ENCODE measurements around the gene CDAN1. TPM values are rescaled to one million over a fixed set of nuclear protein-coding genes. Genes with fewer than 3 reads are reported as not detected.

The CDAN1 gene
- polyA plus RNA-seq, 4 donors: 3.1 to 17.1 (median 5.9) TPM

GRCh38 chr15:42730536-42730935 lies 6.4 kb downstream of the CDAN1 start:
- H3K9me3 ChIP-seq (ENCODE audit: control insufficient read depth in 2 of 2, insufficient read depth in 1 of 2, low read depth in 1 of 2, low read length in 1 of 2): no peaks in the 10 kb centered on the region
- peaks cover 19 to 90% (median 21%) of the 10 kb centered on the region in 3 donors for H3K36me3 ChIP-seq (ENCODE audit: control insufficient read depth in 3 of 3, insufficient read depth in 2 of 3, low read depth in 1 of 3, low read length in 3 of 3)
- H3K27ac ChIP-seq (ENCODE audit: low read depth in 1 of 3, low read length in 2 of 3): no peak overlapping the region
- FAIRE-seq: no peak
- WGBS, 3 donors: 93 to 98% (median 96%) methylated on average over 14 of the region's 14 CpGs
- H3K4me3 ChIP-seq (ENCODE audit: low read depth in 1 of 3, low read length in 3 of 3): no peak overlapping the region
- no peaks in the 10 kb centered on the region for H3K4me1 ChIP-seq (ENCODE audit: control insufficient read depth in 3 of 3, insufficient read depth in 2 of 3, low read depth in 1 of 3, low read length in 2 of 3)
- no peak for DNase-seq
- no peaks in the 10 kb centered on the region for H3K27me3 ChIP-seq (ENCODE audit: control insufficient read depth in 3 of 3, insufficient read depth in 3 of 3, low read length in 3 of 3)

GRCh38 chr15:42730135-42730534 lies 6.8 kb downstream of the CDAN1 start:
- Histone ChIP-seq H3K4me1 (ENCODE audit: control insufficient read depth in 3 of 3, insufficient read depth in 2 of 3, low read depth in 1 of 3, low read length in 2 of 3) (no peaks in the 10 kb centered on the region), H3K9me3 (ENCODE audit: control insufficient read depth in 2 of 2, insufficient read depth in 1 of 2, low read depth in 1 of 2, low read length in 1 of 2) (no peaks in the 10 kb centered on the region), H3K4me3 (ENCODE audit: low read depth in 1 of 3, low read length in 3 of 3) (no peak overlapping the region), H3K36me3 (ENCODE audit: control insufficient read depth in 3 of 3, insufficient read depth in 2 of 3, low read depth in 1 of 3, low read length in 3 of 3) (peaks cover 19 to 90% (median 25%) of the 10 kb centered on the region in 3 donors), H3K27me3 (ENCODE audit: control insufficient read depth in 3 of 3, insufficient read depth in 3 of 3, low read length in 3 of 3) (no peaks in the 10 kb centered on the region), H3K27ac (ENCODE audit: low read depth in 1 of 3, low read length in 2 of 3) (no peak overlapping the region)
- DNase-seq (no peak), FAIRE-seq (no peak)
- 89 to 93% (median 93%) methylated on average over 8 of the region's 8 CpGs for whole genome bisulfite sequencing, 3 donors

- no peak for DNase-seq
- H3K36me3 ChIP-seq (ENCODE audit: control insufficient read depth in 3 of 3, insufficient read depth in 2 of 3, low read depth in 1 of 3, low read length in 3 of 3): peaks cover 22 to 90% (median 31%) of the 10 kb centered on the region in 3 donors
- no peaks in the 10 kb centered on the region for H3K27me3 ChIP-seq (ENCODE audit: control insufficient read depth in 3 of 3, insufficient read depth in 3 of 3, low read length in 3 of 3)
- no peaks in the 10 kb centered on the region for H3K4me1 ChIP-seq (ENCODE audit: control insufficient read depth in 3 of 3, insufficient read depth in 2 of 3, low read depth in 1 of 3, low read length in 2 of 3)
- WGBS, 3 donors: 94 to 98% (median 97%) methylated on average over 7 of the region's 7 CpGs
- no peak overlapping the region for H3K4me3 ChIP-seq (ENCODE audit: low read depth in 1 of 3, low read length in 3 of 3)
- no peak overlapping the region for H3K27ac ChIP-seq (ENCODE audit: low read depth in 1 of 3, low read length in 2 of 3)
- no peaks in the 10 kb centered on the region for H3K9me3 ChIP-seq (ENCODE audit: control insufficient read depth in 2 of 2, insufficient read depth in 1 of 2, low read depth in 1 of 2, low read length in 1 of 2)
- no peak for FAIRE-seq
Measured at GRCh38 chr15:42729409-42729808, 7.5 kb downstream of the CDAN1 start.

DNA sequence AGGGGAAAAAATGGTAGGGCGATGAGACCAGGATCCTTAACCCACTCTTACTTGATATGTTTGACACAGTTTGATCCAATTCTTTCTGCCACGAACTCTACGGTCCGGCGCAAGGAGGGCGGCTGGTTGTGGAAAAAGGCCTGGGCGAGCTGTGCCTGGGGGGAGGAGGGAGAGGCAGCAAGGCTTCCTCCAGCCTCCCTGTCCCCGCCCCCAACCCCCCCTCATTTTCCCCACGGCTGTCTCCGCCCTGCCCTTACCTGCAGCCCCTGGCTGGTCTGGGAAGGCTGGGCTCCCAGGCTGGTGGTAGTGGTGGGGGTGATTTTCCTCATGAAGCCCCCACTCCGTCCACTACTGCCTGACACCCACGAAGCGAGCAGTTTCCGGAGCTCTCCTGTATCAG lies 8.0 kb downstream of the CDAN1 start:
- FAIRE-seq (no peak), DNase-seq (no peak)
- no peaks in the 10 kb centered on the region for H3K9me3 ChIP-seq (ENCODE audit: control insufficient read depth in 2 of 2, insufficient read depth in 1 of 2, low read depth in 1 of 2, low read length in 1 of 2)
- H3K27ac ChIP-seq (ENCODE audit: low read depth in 1 of 3, low read length in 2 of 3): no peak overlapping the region
- no peaks in the 10 kb centered on the region for H3K27me3 ChIP-seq (ENCODE audit: control insufficient read depth in 3 of 3, insufficient read depth in 3 of 3, low read length in 3 of 3)
- WGBS, 3 donors: 88 to 90% (median 90%) methylated on average over 14 of the region's 14 CpGs
- H3K36me3 ChIP-seq (ENCODE audit: control insufficient read depth in 3 of 3, insufficient read depth in 2 of 3, low read depth in 1 of 3, low read length in 3 of 3): peaks cover 25 to 90% (median 34%) of the 10 kb centered on the region in 3 donors
- H3K4me3 ChIP-seq (ENCODE audit: low read depth in 1 of 3, low read length in 3 of 3): no peak overlapping the region
- H3K4me1 ChIP-seq (ENCODE audit: control insufficient read depth in 3 of 3, insufficient read depth in 2 of 3, low read depth in 1 of 3, low read length in 2 of 3): no peaks in the 10 kb centered on the region

DNA sequence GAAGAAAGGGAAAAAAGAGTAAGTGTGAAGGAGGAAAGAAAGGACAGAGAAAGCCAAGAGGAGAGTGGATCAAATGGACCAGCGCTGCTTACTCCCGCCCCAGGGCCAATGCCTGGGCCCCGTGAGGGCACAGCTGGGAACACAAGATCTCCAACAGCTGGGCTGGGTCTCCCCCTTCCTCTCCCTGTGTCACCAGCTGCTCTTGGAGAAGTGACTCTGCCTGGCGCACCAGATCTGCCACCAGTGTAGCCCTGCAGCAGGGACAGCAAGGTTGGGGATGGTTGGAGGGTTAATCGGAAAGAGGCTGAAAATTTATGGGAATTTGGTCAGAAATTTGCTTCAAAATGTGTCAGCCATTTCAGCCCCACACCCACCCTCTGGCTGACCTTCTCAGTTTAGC lies 8.4 kb downstream of the CDAN1 start:
- 82 to 95% (median 86%) methylated on average over 5 of the region's 5 CpGs for WGBS, 3 donors
- no peaks in the 10 kb centered on the region for H3K9me3 ChIP-seq (ENCODE audit: control insufficient read depth in 2 of 2, insufficient read depth in 1 of 2, low read depth in 1 of 2, low read length in 1 of 2)
- H3K4me1 ChIP-seq (ENCODE audit: control insufficient read depth in 3 of 3, insufficient read depth in 2 of 3, low read depth in 1 of 3, low read length in 2 of 3): no peaks in the 10 kb centered on the region
- DNase-seq (no peak), FAIRE-seq (no peak)
- H3K4me3 ChIP-seq (ENCODE audit: low read depth in 1 of 3, low read length in 3 of 3): no peak overlapping the region
- H3K27me3 ChIP-seq (ENCODE audit: control insufficient read depth in 3 of 3, insufficient read depth in 3 of 3, low read length in 3 of 3): no peaks in the 10 kb centered on the region
- H3K36me3 ChIP-seq (ENCODE audit: control insufficient read depth in 3 of 3, insufficient read depth in 2 of 3, low read depth in 1 of 3, low read length in 3 of 3): peaks cover 26 to 89% (median 34%) of the 10 kb centered on the region in 3 donors
- no peak overlapping the region for H3K27ac ChIP-seq (ENCODE audit: low read depth in 1 of 3, low read length in 2 of 3)

GRCh38 chr15:42727750-42728381 lies 9.1 kb downstream of the CDAN1 start:
- Histone ChIP-seq H3K27ac (ENCODE audit: low read depth in 1 of 3, low read length in 2 of 3) (no peak overlapping the region), H3K4me3 (ENCODE audit: low read depth in 1 of 3, low read length in 3 of 3) (no peak overlapping the region), H3K27me3 (ENCODE audit: control insufficient read depth in 3 of 3, insufficient read depth in 3 of 3, low read length in 3 of 3) (no peaks in the 10 kb centered on the region), H3K9me3 (ENCODE audit: control insufficient read depth in 2 of 2, insufficient read depth in 1 of 2, low read depth in 1 of 2, low read length in 1 of 2) (no peaks in the 10 kb centered on the region), H3K36me3 (ENCODE audit: control insufficient read depth in 3 of 3, insufficient read depth in 2 of 3, low read depth in 1 of 3, low read length in 3 of 3) (peaks cover 24 to 86% (median 34%) of the 10 kb centered on the region in 3 donors), H3K4me1 (ENCODE audit: control insufficient read depth in 3 of 3, insufficient read depth in 2 of 3, low read depth in 1 of 3, low read length in 2 of 3) (no peaks in the 10 kb centered on the region)
- 84 to 95% (median 89%) methylated on average over 13 of the region's 13 CpGs for WGBS, 3 donors
- DNase-seq (no peak), FAIRE-seq (no peak)

DNA sequence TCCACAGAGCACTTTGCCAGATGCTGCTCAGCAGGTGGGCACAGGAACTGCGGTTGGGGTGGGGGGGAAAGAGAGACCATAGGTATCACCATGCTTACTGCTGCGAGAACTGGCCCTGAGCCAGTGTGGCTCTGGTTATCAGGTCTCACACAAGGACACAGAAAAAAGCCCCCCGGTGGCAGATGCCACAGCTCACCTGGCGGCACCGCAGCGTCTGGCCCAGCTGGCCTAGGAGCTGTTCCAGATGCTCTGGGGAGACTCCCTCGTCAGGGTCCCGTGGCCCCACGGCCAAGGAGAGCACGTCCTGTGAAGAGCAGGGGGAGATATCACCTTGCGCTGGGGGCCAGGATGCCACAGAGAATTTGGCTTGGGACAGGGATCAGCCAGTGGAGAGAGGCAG lies 10.8 kb downstream of the CDAN1 start:
- Histone ChIP-seq H3K27ac (ENCODE audit: low read depth in 1 of 3, low read length in 2 of 3) (no peak overlapping the region), H3K9me3 (ENCODE audit: control insufficient read depth in 2 of 2, insufficient read depth in 1 of 2, low read depth in 1 of 2, low read length in 1 of 2) (no peaks in the 10 kb centered on the region), H3K27me3 (ENCODE audit: control insufficient read depth in 3 of 3, insufficient read depth in 3 of 3, low read length in 3 of 3) (no peaks in the 10 kb centered on the region), H3K4me3 (ENCODE audit: low read depth in 1 of 3, low read length in 3 of 3) (no peak overlapping the region), H3K4me1 (ENCODE audit: control insufficient read depth in 3 of 3, insufficient read depth in 2 of 3, low read depth in 1 of 3, low read length in 2 of 3) (no peaks in the 10 kb centered on the region), H3K36me3 (ENCODE audit: control insufficient read depth in 3 of 3, insufficient read depth in 2 of 3, low read depth in 1 of 3, low read length in 3 of 3) (peaks cover 22 to 85% (median 30%) of the 10 kb centered on the region in 3 donors)
- 84 to 91% (median 86%) methylated on average over 11 of the region's 11 CpGs for WGBS, 3 donors
- DNase-seq (no peak), FAIRE-seq (no peak)

DNA sequence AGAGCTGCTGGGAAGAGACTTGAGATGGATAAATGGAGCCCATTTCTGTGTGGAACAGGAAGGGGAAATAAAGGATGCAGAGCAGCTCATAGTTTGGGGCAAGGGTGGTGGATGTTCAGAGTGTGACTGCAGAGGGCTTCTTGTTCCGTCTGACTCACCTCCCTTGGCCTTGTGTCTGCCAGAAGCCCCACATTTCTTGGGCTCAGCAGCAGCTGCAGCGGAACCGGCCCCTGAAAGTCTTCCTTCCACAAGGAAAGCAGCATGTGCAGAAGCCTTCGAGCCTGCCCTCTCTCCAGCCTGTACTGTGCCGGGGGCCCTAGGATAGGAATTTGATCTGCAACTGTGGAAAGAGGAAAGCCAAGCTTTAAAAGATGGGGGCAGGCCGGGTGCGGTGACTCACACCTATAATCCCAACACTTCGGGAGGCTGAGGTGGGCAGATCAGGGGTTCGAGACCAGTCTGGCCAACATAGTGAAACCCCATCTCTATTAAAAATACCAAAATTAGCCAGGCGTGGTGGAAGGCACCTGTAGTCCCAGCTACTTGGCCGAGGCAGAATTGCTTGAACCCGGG lies 11.5 kb downstream of the CDAN1 start:
- FAIRE-seq (no peak), DNase-seq (no peak)
- 89 to 92% (median 90%) methylated on average over 12 of the region's 12 CpGs for WGBS, 3 donors
- Histone ChIP-seq H3K27ac (ENCODE audit: low read depth in 1 of 3, low read length in 2 of 3) (no peak overlapping the region), H3K4me1 (ENCODE audit: control insufficient read depth in 3 of 3, insufficient read depth in 2 of 3, low read depth in 1 of 3, low read length in 2 of 3) (no peaks in the 10 kb centered on the region), H3K9me3 (ENCODE audit: control insufficient read depth in 2 of 2, insufficient read depth in 1 of 2, low read depth in 1 of 2, low read length in 1 of 2) (no peaks in the 10 kb centered on the region), H3K4me3 (ENCODE audit: low read depth in 1 of 3, low read length in 3 of 3) (no peak overlapping the region), H3K36me3 (ENCODE audit: control insufficient read depth in 3 of 3, insufficient read depth in 2 of 3, low read depth in 1 of 3, low read length in 3 of 3) (peaks cover 19 to 81% (median 25%) of the 10 kb centered on the region in 3 donors), H3K27me3 (ENCODE audit: control insufficient read depth in 3 of 3, insufficient read depth in 3 of 3, low read length in 3 of 3) (no peaks in the 10 kb centered on the region)

DNA sequence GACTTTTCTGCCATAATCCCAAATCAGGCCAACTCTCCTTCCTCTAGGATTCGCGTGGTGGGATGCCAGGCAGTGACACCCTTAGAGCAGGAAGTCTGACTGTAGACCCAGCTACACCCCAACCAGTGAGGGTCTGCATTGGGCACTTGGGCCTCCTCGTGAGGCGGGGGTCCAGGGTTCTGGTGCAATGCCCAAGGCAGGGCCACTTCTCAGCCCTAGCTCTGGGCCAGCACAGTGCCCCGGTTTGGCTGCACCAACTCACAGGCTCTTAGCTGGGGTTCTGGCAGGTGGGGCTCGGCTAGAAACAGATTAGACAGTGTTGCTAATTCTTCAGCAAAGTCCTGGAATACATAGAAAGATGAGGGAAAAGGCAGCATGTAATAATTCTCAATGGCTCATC lies 12.7 kb downstream of the CDAN1 start:
- Histone ChIP-seq H3K27me3 (ENCODE audit: control insufficient read depth in 3 of 3, insufficient read depth in 3 of 3, low read length in 3 of 3) (no peaks in the 10 kb centered on the region), H3K36me3 (ENCODE audit: control insufficient read depth in 3 of 3, insufficient read depth in 2 of 3, low read depth in 1 of 3, low read length in 3 of 3) (peaks cover 20 to 81% (median 24%) of the 10 kb centered on the region in 3 donors), H3K9me3 (ENCODE audit: control insufficient read depth in 2 of 2, insufficient read depth in 1 of 2, low read depth in 1 of 2, low read length in 1 of 2) (no peaks in the 10 kb centered on the region), H3K4me3 (ENCODE audit: low read depth in 1 of 3, low read length in 3 of 3) (no peak overlapping the region), H3K27ac (ENCODE audit: low read depth in 1 of 3, low read length in 2 of 3) (no peak overlapping the region), H3K4me1 (ENCODE audit: control insufficient read depth in 3 of 3, insufficient read depth in 2 of 3, low read depth in 1 of 3, low read length in 2 of 3) (no peaks in the 10 kb centered on the region)
- WGBS, 3 donors: 91 to 93% (median 92%) methylated on average over 6 of the region's 6 CpGs
- no peak for DNase-seq
- FAIRE-seq: no peak

Measured in small intestine (tissue), 7 donors.